GM12878 (cell line): ENCODE results near the gene ATP1A3. TPM values are rescaled to one million over a fixed set of nuclear protein-coding genes. Genes with fewer than 3 reads are reported as not detected.

ENCODE experiments used
- ATF7 ChIP-seq: fragments of 450-650 bp; IDR thresholded peaks from 2 replicates; pipeline ENCODE4 v1.6.1; 2016; ENCODE audit warnings: low read depth, mild to moderate bottlenecking
- BACH1 ChIP-seq: fragments of 450-650 bp; IDR thresholded peaks from 2 replicates; pipeline ENCODE4 v1.6.1; 2017; ENCODE audit warnings: mild to moderate bottlenecking, borderline replicate concordance
- BCL11A ChIP-seq: IDR thresholded peaks from 2 replicates; pipeline ENCODE4 v1.6.1; 2011; ENCODE audit warnings: low read depth, low read length
- CBFB ChIP-seq: IDR thresholded peaks from 2 replicates; pipeline ENCODE4 v1.6.1; 2016; ENCODE audit warnings: antibody characterized with exemption, low read depth
- EGR1 ChIP-seq, 2 experiments: IDR thresholded peaks; 1 replicate in 1 of 2; 2 replicates in 1 of 2; pipeline ENCODE4 v1.6.1; 2011 to 2012; ENCODE audit warnings: low read depth in 2 of 2, low read length in 2 of 2, borderline replicate concordance in 1 of 2, mild to moderate bottlenecking in 1 of 2, moderate library complexity in 1 of 2
- EZH2 ChIP-seq: IDR thresholded peaks from 2 replicates; pipeline ENCODE4 v1.6.1; 2012; ENCODE audit warnings: low read depth, mild to moderate bottlenecking, control low read depth, inconsistent platforms, low read length, borderline replicate concordance; ENCODE audit not compliant: control insufficient read depth
- GABPA ChIP-seq: IDR thresholded peaks from 2 replicates; pipeline ENCODE4 v1.6.1; 2014; ENCODE audit warnings: antibody characterized with exemption, low read depth, mild to moderate bottlenecking, inconsistent platforms
- IRF4 ChIP-seq: IDR thresholded peaks from 2 replicates; pipeline ENCODE4 v1.6.1; 2011; ENCODE audit warnings: low read depth, low read length
- JUND ChIP-seq: IDR thresholded peaks from 2 replicates; pipeline ENCODE4 v1.6.1; 2012; ENCODE audit warnings: low read depth, mild to moderate bottlenecking, low read length, improper control_type of control experiment, moderate library complexity
- KAT2A ChIP-seq: conservative IDR thresholded peaks from 2 replicates; pipeline ENCODE4 v1.6.1; 2011; ENCODE audit warnings: low read depth, low read length; ENCODE audit not compliant: control insufficient read depth
- MYB ChIP-seq: fragments of 150-350 bp; IDR thresholded peaks from 2 replicates; pipeline ENCODE4 v1.6.1; 2014; ENCODE audit warnings: mild to moderate bottlenecking, low read depth, low read length, borderline replicate concordance
- NFIC ChIP-seq: IDR thresholded peaks from 2 replicates; pipeline ENCODE4 v1.6.1; 2012; ENCODE audit warnings: low read depth, mild to moderate bottlenecking, inconsistent platforms, low read length, moderate library complexity
- RAD21 ChIP-seq: IDR thresholded peaks from 2 replicates; pipeline ENCODE4 v1.6.1; 2011; ENCODE audit warnings: mild to moderate bottlenecking, low read depth, low read length, moderate library complexity; ENCODE audit not compliant: insufficient read depth
- RB1 ChIP-seq: fragments of 450-650 bp; formaldehyde crosslinking; IDR thresholded peaks from 2 replicates; pipeline ENCODE4 v1.6.1; 2017; ENCODE audit warnings: mild to moderate bottlenecking, borderline replicate concordance
- SIN3A ChIP-seq: IDR thresholded peaks from 2 replicates; pipeline ENCODE4 v1.6.1; 2012; ENCODE audit warnings: low read depth, low read length, improper control_type of control experiment
- SREBF1 ChIP-seq: IDR thresholded peaks from 2 replicates; pipeline ENCODE4 v1.6.1; 2012; ENCODE audit warnings: mild to moderate bottlenecking, low read length
- TCF12 ChIP-seq: IDR thresholded peaks from 2 replicates; pipeline ENCODE4 v1.6.1; 2011; ENCODE audit warnings: low read depth, mild to moderate bottlenecking, low read length
- ZNF207 ChIP-seq: fragments of 450-650 bp; IDR thresholded peaks from 2 replicates; pipeline ENCODE4 v1.6.1; 2014; ENCODE audit warnings: antibody characterized with exemption, mild to moderate bottlenecking, borderline replicate concordance
- ZSCAN29 ChIP-seq: fragments of 450-650 bp; IDR thresholded peaks from 2 replicates; pipeline ENCODE4 v1.6.1; 2017; ENCODE audit warnings: mild to moderate bottlenecking, moderate library complexity
- polyA plus RNA-seq, 11 experiments: library from polyadenylated mRNA; depleted of rRNA in 4 of 11; unstranded in 6 of 11; stranded (reverse) in 5 of 11; fragments of >200 nt; fragmentation: Nextera tagmentation in 4 of 11; fragmentation: Illumina TruSeq in 1 of 11; extraction: Ambion mirVana in 4 of 11; extraction: Trizol in 1 of 11; gene quantifications; 1 replicate in 1 of 11; 2 replicates in 10 of 11; pipeline versions ENCODE4 v1.2.1 to v1.2.3, GENCODE V29; 2011 to 2016; ENCODE audit warnings: inconsistent platforms in 2 of 11, missing spikeins in 2 of 11, low read depth in 1 of 11
- total RNA-seq, 4 experiments: library from RNA; depleted of rRNA in 3 of 4; stranded (reverse); fragments of >200 nt in 3 of 4; fragmentation: Illumina TruSeq in 1 of 4; extraction: Trizol in 1 of 4; gene quantifications; 2 replicates each; pipeline versions ENCODE4 v1.2.1 to v1.2.3, GENCODE V29; 2013 to 2021
- TF ChIP-seq, protein P1 (sequence below): fragments of 450-650 bp; IDR thresholded peaks from 2 replicates; pipeline ENCODE4 v1.6.1; 2017; ENCODE audit warnings: mild to moderate bottlenecking, moderate library complexity
- TF ChIP-seq, protein P2 (sequence below): fragments of 450-650 bp; IDR thresholded peaks from 2 replicates; pipeline ENCODE4 v1.6.1; 2017; ENCODE audit warnings: mild to moderate bottlenecking, moderate library complexity
- TF ChIP-seq, protein P3 (sequence below): fragments of 450-650 bp; IDR thresholded peaks from 2 replicates; pipeline ENCODE4 v1.6.1; 2014; ENCODE audit warnings: mild to moderate bottlenecking

ATP1A3 gene
- total and polyA plus RNA-seq, 10 of the 15 experiments (the other 5 are each of a cell fraction or from before 2014, with no cell fraction given), result 0.17 to 0.86 (median 0.32) TPM; not detected in 2

DNA sequence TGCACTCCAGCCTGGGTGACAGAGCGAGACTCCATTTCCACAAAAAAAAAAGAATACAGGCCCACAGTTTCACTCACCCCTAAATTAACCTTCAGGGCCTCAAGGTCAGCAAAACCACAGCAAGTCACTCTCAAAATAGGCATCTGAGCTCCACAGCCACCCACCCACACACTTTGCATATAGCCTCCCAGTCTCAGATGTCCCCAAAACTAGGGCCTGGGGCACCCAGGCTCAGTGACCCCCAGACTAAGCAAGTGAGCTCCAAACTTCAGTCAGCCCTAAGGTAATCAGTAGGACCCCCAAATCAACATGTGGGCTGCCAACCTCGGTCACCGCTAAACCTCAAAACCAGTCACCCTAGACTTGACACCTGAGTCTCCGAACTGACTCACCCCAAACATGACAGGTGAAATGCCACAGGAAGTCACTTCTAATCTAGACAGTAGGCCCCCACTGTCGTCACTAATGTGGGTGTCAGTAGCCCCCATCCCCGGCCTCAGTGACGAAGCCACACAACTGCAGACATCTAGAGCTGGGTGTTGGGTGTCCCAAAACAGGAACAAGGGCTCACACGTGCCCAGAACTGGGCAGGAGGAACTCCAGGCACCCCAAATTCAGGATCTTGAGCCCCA lies 48.8 kb downstream of the ATP1A3 start (continued):
- TF ChIP-seq, protein P1, sequence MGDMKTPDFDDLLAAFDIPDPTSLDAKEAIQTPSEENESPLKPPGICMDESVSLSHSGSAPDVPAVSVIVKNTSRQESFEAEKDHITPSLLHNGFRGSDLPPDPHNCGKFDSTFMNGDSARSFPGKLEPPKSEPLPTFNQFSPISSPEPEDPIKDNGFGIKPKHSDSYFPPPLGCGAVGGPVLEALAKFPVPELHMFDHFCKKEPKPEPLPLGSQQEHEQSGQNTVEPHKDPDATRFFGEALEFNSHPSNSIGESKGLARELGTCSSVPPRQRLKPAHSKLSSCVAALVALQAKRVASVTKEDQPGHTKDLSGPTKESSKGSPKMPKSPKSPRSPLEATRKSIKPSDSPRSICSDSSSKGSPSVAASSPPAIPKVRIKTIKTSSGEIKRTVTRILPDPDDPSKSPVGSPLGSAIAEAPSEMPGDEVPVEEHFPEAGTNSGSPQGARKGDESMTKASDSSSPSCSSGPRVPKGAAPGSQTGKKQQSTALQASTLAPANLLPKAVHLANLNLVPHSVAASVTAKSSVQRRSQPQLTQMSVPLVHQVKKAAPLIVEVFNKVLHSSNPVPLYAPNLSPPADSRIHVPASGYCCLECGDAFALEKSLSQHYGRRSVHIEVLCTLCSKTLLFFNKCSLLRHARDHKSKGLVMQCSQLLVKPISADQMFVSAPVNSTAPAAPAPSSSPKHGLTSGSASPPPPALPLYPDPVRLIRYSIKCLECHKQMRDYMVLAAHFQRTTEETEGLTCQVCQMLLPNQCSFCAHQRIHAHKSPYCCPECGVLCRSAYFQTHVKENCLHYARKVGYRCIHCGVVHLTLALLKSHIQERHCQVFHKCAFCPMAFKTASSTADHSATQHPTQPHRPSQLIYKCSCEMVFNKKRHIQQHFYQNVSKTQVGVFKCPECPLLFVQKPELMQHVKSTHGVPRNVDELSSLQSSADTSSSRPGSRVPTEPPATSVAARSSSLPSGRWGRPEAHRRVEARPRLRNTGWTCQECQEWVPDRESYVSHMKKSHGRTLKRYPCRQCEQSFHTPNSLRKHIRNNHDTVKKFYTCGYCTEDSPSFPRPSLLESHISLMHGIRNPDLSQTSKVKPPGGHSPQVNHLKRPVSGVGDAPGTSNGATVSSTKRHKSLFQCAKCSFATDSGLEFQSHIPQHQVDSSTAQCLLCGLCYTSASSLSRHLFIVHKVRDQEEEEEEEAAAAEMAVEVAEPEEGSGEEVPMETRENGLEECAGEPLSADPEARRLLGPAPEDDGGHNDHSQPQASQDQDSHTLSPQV, result no peak
- TF ChIP-seq RAD21 (peak; percentile 6; the same call in 1 of the 2 replicates), MYB (peak; percentile 65; the same call in 1 of the 2 replicates), BACH1 (peak; percentile 85), KAT2A (no peak), TCF12 (peak; percentile 87), EZH2 (peak; percentile 83; the same call in 1 of the 2 replicates), RB1 (peak; percentile 42; the same call in 1 of the 2 replicates), ZSCAN29 (peak; percentile 55; the same call in 1 of the 2 replicates), IRF4 (peak; percentile 60; the same call in 1 of the 2 replicates), SIN3A (no peak), JUND (0 out of 2 replicates have a peak, but pooled peaks have one; percentile 42), NFIC (peak; percentile 98), BCL11A (peak; percentile 86), CBFB (peak; percentile 95), ZNF207 (0 out of 2 replicates have a peak, but pooled peaks have one; percentile 48), EGR1 (IDR thresholded peaks at IDR 0.05; ENCODE audit: borderline replicate concordance in 1 of 2, low read depth in 2 of 2, low read length in 2 of 2) (peak in 1 of 2 experiments; percentile 86; a peak in 2 of 3 replicates), ATF7 (peak; percentile 97), SREBF1 (no peak), GABPA (peak; percentile 73; the same call in 1 of the 2 replicates)
- TF ChIP-seq, protein P2, sequence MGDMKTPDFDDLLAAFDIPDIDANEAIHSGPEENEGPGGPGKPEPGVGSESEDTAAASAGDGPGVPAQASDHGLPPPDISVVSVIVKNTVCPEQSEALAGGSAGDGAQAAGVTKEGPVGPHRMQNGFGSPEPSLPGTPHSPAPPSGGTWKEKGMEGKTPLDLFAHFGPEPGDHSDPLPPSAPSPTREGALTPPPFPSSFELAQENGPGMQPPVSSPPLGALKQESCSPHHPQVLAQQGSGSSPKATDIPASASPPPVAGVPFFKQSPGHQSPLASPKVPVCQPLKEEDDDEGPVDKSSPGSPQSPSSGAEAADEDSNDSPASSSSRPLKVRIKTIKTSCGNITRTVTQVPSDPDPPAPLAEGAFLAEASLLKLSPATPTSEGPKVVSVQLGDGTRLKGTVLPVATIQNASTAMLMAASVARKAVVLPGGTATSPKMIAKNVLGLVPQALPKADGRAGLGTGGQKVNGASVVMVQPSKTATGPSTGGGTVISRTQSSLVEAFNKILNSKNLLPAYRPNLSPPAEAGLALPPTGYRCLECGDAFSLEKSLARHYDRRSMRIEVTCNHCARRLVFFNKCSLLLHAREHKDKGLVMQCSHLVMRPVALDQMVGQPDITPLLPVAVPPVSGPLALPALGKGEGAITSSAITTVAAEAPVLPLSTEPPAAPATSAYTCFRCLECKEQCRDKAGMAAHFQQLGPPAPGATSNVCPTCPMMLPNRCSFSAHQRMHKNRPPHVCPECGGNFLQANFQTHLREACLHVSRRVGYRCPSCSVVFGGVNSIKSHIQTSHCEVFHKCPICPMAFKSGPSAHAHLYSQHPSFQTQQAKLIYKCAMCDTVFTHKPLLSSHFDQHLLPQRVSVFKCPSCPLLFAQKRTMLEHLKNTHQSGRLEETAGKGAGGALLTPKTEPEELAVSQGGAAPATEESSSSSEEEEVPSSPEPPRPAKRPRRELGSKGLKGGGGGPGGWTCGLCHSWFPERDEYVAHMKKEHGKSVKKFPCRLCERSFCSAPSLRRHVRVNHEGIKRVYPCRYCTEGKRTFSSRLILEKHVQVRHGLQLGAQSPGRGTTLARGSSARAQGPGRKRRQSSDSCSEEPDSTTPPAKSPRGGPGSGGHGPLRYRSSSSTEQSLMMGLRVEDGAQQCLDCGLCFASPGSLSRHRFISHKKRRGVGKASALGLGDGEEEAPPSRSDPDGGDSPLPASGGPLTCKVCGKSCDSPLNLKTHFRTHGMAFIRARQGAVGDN, result peak; percentile 60
- TF ChIP-seq, protein P3, sequence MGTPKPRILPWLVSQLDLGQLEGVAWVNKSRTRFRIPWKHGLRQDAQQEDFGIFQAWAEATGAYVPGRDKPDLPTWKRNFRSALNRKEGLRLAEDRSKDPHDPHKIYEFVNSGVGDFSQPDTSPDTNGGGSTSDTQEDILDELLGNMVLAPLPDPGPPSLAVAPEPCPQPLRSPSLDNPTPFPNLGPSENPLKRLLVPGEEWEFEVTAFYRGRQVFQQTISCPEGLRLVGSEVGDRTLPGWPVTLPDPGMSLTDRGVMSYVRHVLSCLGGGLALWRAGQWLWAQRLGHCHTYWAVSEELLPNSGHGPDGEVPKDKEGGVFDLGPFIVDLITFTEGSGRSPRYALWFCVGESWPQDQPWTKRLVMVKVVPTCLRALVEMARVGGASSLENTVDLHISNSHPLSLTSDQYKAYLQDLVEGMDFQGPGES, result no peak
